SU-DHL-6 (cell line): ENCODE measurements around the gene HDGF.

Source experiments
- H2AFZ ChIP-seq: fragments of 200-600 bp; sonication (generic); 2 replicates; pipeline ENCODE4 v1.6.1; 2014; ENCODE audit warnings: low read depth, mild to moderate bottlenecking, moderate library complexity, mixed read lengths, antibody characterized with exemption, low read length; ENCODE audit not compliant: severe bottlenecking
- H3F3A ChIP-seq: fragments of 200-600 bp; shearing (Covaris generic); 2 replicates; pipeline ENCODE4 v1.6.0; 2016; ENCODE audit warnings: antibody characterized with exemption, mild to moderate bottlenecking; ENCODE audit not compliant: insufficient read depth
- H3K27ac ChIP-seq: fragments of 200-600 bp; sonication (generic); 2 replicates; pipeline ENCODE4 v1.5.1; 2016; ENCODE audit warnings: low read depth, mild to moderate bottlenecking, low read length, moderate library complexity, mixed read lengths
- H3K27me3 ChIP-seq: fragments of 200-600 bp; sonication (generic), shearing (Covaris generic); 2 replicates; pipeline ENCODE4 v1.6.0; 2014; ENCODE audit warnings: mild to moderate bottlenecking, low read length
- H3K36me3 ChIP-seq: fragments of 200-600 bp; sonication (generic); 2 replicates; pipeline ENCODE4 v1.6.1; 2014; ENCODE audit warnings: mild to moderate bottlenecking, low read length, mixed read lengths
- H3K4me2 ChIP-seq: fragments of 300-600, 200-600 bp; shearing (Covaris generic), sonication (generic); 2 replicates; pipeline ENCODE4 v1.6.0; 2014; ENCODE audit warnings: low read length, low read depth, mild to moderate bottlenecking; ENCODE audit not compliant: poor library complexity, severe bottlenecking
- H3K4me3 ChIP-seq: fragments of 200-600 bp; sonication (generic); 2 replicates; pipeline ENCODE4 v1.5.1; 2014; ENCODE audit warnings: antibody characterized with exemption, low read length, mild to moderate bottlenecking, mixed read lengths; ENCODE audit not compliant: insufficient read depth, poor library complexity, severe bottlenecking
- H3K79me2 ChIP-seq: fragments of 200-600 bp; sonication (generic); 2 replicates; pipeline ENCODE4 v1.6.1; 2014; ENCODE audit warnings: mild to moderate bottlenecking, low read length, moderate library complexity; ENCODE audit not compliant: insufficient read depth
- H3K9ac ChIP-seq: fragments of 200-600 bp; sonication (generic); 2 replicates; pipeline ENCODE4 v1.7.0; 2014; ENCODE audit warnings: mild to moderate bottlenecking, low read length
- H3K9me2 ChIP-seq: fragments of 200-600 bp; sonication (generic); replicated peaks from 2 replicates; pipeline ENCODE4 v1.6.1; 2014; ENCODE audit warnings: low read length; ENCODE audit not compliant: insufficient read depth
- H3K9me3 ChIP-seq: fragments of 200-600 bp; sonication (generic); 2 replicates; pipeline ENCODE4 v1.6.1; 2014; ENCODE audit warnings: low read length, mixed read lengths; ENCODE audit not compliant: insufficient read depth
- H4K20me1 ChIP-seq: fragments of 200-600 bp; sonication (generic); 2 replicates; pipeline ENCODE4 v1.6.1; 2014; ENCODE audit warnings: low read depth, mild to moderate bottlenecking, antibody characterized with exemption, low read length, moderate library complexity, mixed read lengths
- EZH2phosphoT487 ChIP-seq: fragments of 200-600 bp; sonication (generic), shearing (Covaris generic); conservative IDR thresholded peaks from 2 replicates; pipeline ENCODE4 v1.6.1; 2018; ENCODE audit warnings: mild to moderate bottlenecking, antibody characterized with exemption, low read length, moderate library complexity, mixed read lengths
- TF ChIP-seq, protein P1 (sequence below): fragments of 200-600 bp; sonication (generic); IDR thresholded peaks from one replicate; pipeline ENCODE4 v1.5.1; 2017; ENCODE audit warnings: antibody characterized with exemption, mild to moderate bottlenecking, low read length, moderate library complexity; ENCODE audit not compliant: insufficient read depth, poor library complexity, severe bottlenecking

HDGF gene

DNA sequence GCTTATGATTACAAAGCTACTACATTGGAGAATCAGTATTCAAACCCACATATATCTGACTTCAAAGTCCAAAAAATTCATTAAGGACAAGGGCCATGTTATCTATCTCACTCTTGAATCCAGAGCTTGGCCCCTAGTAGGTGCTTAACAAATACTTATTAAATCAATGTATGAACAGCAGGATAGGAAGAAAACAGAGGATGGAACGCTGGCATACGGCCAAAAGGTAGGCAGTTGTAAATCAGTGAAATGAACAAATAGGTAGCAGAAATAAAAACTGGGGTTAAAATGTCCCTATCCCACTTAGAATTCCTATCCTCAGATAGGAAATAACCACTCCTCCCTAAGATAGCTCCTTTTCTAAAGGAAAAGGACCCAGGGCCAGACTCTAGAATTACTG, 12.6 kb downstream of the HDGF start:
- no peaks in the 10 kb centered on the region for H4K20me1 ChIP-seq
- H3K27me3 ChIP-seq = no peaks in the 10 kb centered on the region
- no peaks in the 10 kb centered on the region for H3K9me2 ChIP-seq
- no peak overlapping the region for H3K9ac ChIP-seq
- H3F3A ChIP-seq = peaks cover 29% of the 10 kb centered on the region
- H3K4me2 ChIP-seq = no peak overlapping the region
- H3K79me2 ChIP-seq = peaks cover 15% of the 10 kb centered on the region
- TF ChIP-seq, protein P1, sequence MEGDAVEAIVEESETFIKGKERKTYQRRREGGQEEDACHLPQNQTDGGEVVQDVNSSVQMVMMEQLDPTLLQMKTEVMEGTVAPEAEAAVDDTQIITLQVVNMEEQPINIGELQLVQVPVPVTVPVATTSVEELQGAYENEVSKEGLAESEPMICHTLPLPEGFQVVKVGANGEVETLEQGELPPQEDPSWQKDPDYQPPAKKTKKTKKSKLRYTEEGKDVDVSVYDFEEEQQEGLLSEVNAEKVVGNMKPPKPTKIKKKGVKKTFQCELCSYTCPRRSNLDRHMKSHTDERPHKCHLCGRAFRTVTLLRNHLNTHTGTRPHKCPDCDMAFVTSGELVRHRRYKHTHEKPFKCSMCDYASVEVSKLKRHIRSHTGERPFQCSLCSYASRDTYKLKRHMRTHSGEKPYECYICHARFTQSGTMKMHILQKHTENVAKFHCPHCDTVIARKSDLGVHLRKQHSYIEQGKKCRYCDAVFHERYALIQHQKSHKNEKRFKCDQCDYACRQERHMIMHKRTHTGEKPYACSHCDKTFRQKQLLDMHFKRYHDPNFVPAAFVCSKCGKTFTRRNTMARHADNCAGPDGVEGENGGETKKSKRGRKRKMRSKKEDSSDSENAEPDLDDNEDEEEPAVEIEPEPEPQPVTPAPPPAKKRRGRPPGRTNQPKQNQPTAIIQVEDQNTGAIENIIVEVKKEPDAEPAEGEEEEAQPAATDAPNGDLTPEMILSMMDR = no peak
- no peak for TF ChIP-seq EZH2phosphoT487
- H3K4me3 ChIP-seq = no peak overlapping the region
- no peaks in the 10 kb centered on the region for H3K36me3 ChIP-seq
- H2AFZ ChIP-seq = no peak overlapping the region
- no peaks in the 10 kb centered on the region for H3K9me3 ChIP-seq
- H3K27ac ChIP-seq = no peak overlapping the region

DNA sequence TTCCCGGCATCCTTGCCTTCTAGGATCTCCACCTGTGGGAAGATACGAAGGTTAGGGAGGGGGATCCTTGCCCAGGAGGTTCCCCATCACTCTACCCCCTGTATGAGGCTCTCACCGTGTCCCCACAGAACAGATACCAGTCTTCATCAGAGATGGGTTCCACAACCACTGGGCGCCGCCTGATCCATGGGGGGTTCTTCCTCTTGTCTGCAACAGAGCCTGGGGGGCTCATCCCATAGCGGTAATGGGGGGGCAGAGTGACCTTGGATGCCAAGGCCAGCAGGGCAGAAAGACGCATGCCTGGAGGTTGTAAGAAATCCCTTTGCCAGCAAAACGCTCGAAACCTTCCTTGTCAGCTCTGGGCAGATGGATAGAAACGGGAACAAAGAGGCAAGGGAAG, 13.1 kb downstream of the HDGF start:
- Histone ChIP-seq H3K36me3 (no peaks in the 10 kb centered on the region), H3K4me3 (no peak overlapping the region), H3K27me3 (no peaks in the 10 kb centered on the region), H3K9me3 (no peaks in the 10 kb centered on the region), H3F3A (peaks cover 29% of the 10 kb centered on the region), H3K27ac (no peak overlapping the region), H3K79me2 (peaks cover 15% of the 10 kb centered on the region), H3K4me2 (no peak overlapping the region), H3K9ac (no peak overlapping the region), H4K20me1 (no peaks in the 10 kb centered on the region), H3K9me2 (no peaks in the 10 kb centered on the region), H2AFZ (no peak overlapping the region)
- TF ChIP-seq, protein P1 = no peak
- no peak for TF ChIP-seq EZH2phosphoT487

DNA sequence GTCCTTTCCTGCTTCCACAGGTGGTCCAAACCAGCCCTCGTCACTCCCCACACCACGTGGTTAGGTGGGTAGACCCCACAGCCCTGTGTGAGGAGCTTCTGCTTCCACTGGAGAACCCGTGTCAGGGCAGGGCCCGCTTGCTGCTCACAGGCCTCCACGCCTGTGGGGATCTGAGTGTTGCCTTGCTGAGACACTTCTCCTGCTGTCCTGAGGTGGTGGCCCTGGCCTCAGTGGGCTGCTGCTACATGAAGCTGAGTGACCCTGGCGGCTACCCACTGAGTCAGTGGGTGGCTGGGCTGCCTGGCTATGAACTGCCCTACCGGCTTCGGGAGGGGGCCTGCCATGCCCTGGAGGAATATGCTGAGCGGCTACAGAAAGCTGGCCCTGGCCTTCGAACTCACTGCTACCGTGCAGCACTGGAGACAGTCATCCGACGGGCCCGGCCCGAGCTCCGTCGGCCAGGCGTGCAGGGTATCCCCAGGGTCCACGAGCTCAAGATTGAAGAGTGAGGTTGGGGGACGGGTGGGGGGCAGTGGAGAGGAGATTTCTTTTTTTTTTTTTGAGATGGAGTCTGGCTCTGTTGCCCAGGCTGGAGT, 17.4 kb downstream of the HDGF start:
- Histone ChIP-seq H3K9me3 (no peaks in the 10 kb centered on the region), H3K4me3 (no peak overlapping the region), H3K36me3 (no peaks in the 10 kb centered on the region), H2AFZ (no peak overlapping the region), H4K20me1 (no peaks in the 10 kb centered on the region), H3F3A (peaks cover 4% of the 10 kb centered on the region; the same call in 1 of the 2 replicates), H3K27me3 (no peaks in the 10 kb centered on the region), H3K79me2 (peaks cover 8% of the 10 kb centered on the region), H3K9ac (no peak overlapping the region), H3K9me2 (no peaks in the 10 kb centered on the region), H3K27ac (no peak overlapping the region), H3K4me2 (no peak overlapping the region)
- no peak for TF ChIP-seq EZH2phosphoT487

DNA sequence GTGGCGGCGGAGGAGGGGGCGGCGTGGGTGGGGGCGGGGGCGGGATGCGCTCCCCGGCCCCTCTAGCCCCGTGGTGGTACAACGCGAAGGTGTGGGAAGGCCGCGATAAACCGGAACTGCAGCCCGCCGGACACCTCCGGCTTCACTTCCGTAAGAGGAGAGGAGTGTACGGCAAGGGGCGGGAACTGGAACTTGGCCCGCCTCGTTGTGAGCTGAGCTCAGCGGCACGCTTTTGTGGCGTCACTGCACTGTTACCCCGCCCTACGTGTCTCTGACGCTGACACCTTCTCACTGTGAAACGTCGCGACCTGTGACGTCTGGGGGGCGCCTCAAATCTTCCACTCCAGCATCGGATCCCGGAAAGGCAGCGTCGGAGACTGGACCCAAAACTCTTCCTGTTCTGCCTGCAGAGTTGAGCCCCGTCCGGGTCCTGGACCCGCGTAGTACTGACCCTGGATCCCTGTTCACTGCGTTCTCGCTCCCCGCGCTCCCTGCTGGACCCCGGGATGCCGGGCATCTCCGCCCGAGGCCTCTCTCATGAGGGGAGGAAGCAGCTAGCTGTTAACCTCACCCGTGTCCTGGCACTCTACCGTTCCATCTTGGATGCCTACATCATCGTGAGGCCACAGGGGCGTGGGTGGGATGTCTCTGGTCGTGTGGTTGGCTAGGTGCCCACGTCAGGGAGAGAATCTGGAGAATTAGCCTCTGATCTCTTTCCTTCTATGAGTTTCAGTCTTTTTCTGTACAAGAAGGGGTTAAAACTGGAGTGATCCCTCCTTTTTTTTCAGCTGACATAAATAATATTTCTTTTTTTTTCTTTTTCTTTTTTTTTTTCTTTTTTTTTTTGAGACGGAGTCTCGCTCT, 22.6 kb downstream of the HDGF start, which contains the start of gene ISG20L2:
ISG20L2 (minus strand) TSS at position 168 of the 864 bp plus-strand sequence. CDS start 1,114 bp downstream, outside the sequence.
- Histone ChIP-seq H3K27me3 (no peaks in the 10 kb centered on the region), H3K27ac (peak within 1 kb of the TSS; percentile 74), H3K4me3 (peak within 1 kb of the TSS; percentile 90), H3F3A (peaks cover 17% of the 10 kb centered on the region), H3K9ac (peak within 1 kb of the TSS; percentile 94), H3K9me3 (no peaks in the 10 kb centered on the region), H3K36me3 (peaks cover 14% of the 10 kb centered on the region), H4K20me1 (peaks cover 16% of the 10 kb centered on the region), H3K79me2 (peaks cover 55% of the 10 kb centered on the region), H2AFZ (peak within 1 kb of the TSS; percentile 32), H3K4me2 (peak within 1 kb of the TSS; percentile 94), H3K9me2 (no peaks in the 10 kb centered on the region)
- TF ChIP-seq, protein P1 = no peak
- TF ChIP-seq EZH2phosphoT487 = no peak
